ENCODE data around the gene C1orf185. TPM values are rescaled to one million over a fixed set of nuclear protein-coding genes. Genes with fewer than 3 reads are reported as not detected.
"Not testable (repeated sequence)": the region's sequence is repeated elsewhere in the genome, so short reads cannot be mapped to it uniquely, and the experiment has no call there.

The C1orf185 gene
- total and polyA plus RNA-seq, 4 donors: not detected

DNA sequence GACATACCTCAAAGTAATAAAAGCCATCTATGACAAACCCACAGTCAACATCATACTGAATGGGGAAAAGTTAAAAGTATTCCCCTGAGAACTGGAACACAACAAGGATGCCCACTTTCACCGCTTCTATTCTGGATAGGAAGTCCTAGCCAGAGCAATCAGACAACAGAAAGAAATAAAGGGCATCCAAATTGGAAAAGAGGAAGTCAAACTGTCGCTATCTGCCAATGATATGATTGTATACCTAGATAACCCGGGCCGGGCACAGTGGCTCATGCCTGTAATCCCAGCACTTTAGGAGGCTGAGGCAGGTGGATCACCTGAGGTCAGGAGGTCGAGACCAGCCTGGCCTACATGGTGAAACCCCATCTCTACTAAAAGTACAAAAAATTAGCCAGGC is 60.5 kb downstream of the C1orf185 start:
- not testable (repeated sequence) for DNase-seq (ENCODE audit: low read depth in 4 of 6, low spot score in 6 of 6); H3K9me3 ChIP-seq (ENCODE audit: control insufficient read depth, insufficient read depth, low read length); H3K36me3 ChIP-seq (ENCODE audit: control insufficient read depth, insufficient read depth, low read length); H3K27me3 ChIP-seq (ENCODE audit: control insufficient read depth, insufficient read depth, low read length); H3K27ac ChIP-seq (ENCODE audit: low read depth, low read length); H3K4me3 ChIP-seq (ENCODE audit: low read depth, low read length); H3K4me1 ChIP-seq (ENCODE audit: control insufficient read depth, insufficient read depth, low read length)
- 95% methylated on average over 5 of the region's 5 CpGs for WGBS (ENCODE audit: insufficient coverage)

DNA sequence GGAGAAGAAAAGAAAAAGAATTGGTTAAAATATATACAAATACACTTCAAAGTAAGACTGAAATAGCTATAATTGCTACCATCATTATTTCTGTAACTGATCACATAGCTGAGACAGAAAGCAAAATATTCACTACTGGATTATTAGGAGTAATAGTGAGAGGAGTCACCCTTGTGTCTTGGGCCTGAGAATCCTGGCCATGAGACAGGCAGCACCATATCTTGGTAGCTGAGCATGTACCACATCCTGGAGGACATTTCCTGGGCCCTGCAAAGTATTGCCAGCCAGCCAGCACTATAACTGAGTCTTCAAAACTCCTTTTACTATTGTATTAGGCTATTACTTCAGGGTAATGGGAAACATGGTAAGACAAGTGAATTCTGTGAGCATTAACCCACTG is 63.5 kb downstream of the C1orf185 start:
- DNase-seq (ENCODE audit: low read depth in 4 of 6, low spot score in 6 of 6): no peak
- no peak overlapping the region for H3K27ac ChIP-seq (ENCODE audit: low read depth, low read length)
- H3K36me3 ChIP-seq (ENCODE audit: control insufficient read depth, insufficient read depth, low read length): no peaks in the 10 kb centered on the region
- H3K4me3 ChIP-seq (ENCODE audit: low read depth, low read length): no peak overlapping the region
- H3K27me3 ChIP-seq (ENCODE audit: control insufficient read depth, insufficient read depth, low read length): no peaks in the 10 kb centered on the region
- H3K9me3 ChIP-seq (ENCODE audit: control insufficient read depth, insufficient read depth, low read length): no peaks in the 10 kb centered on the region
- H3K4me1 ChIP-seq (ENCODE audit: control insufficient read depth, insufficient read depth, low read length): no peaks in the 10 kb centered on the region

DNA sequence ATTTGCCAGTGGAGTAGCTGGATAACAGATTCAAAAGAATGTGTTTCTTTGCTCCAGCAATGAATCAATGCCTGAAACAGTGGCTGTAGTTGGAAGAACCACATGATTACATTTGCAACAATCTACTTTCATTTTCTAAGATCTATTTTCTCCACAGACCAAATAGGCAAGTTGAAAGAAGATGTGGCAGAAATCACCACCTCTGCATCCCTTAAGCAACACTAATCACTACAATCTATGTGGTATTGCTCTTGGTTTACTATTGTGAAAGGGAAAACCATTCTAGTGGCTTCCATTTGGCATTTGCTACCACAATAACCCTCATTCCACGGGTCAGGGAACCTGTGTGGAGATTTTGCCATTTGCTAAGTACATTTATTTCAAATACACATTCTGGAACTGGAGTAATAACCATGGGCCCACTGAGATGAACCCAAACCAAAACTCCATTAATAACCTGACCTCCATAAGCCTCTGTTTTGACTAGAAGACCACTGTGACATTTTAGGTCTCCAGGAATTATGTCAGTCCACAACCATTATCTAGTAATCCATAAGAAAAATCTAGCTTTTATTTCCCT is 66.3 kb downstream of the C1orf185 start:
- no peaks in the 10 kb centered on the region for H3K27me3 ChIP-seq (ENCODE audit: control insufficient read depth, insufficient read depth, low read length)
- DNase-seq (ENCODE audit: low read depth in 4 of 6, low spot score in 6 of 6): no peak
- WGBS (ENCODE audit: insufficient coverage): no CpG with 5 or more reads among the region's 1 CpG
- no peaks in the 10 kb centered on the region for H3K36me3 ChIP-seq (ENCODE audit: control insufficient read depth, insufficient read depth, low read length)
- H3K27ac ChIP-seq (ENCODE audit: low read depth, low read length): no peak overlapping the region
- H3K9me3 ChIP-seq (ENCODE audit: control insufficient read depth, insufficient read depth, low read length): no peaks in the 10 kb centered on the region
- no peaks in the 10 kb centered on the region for H3K4me1 ChIP-seq (ENCODE audit: control insufficient read depth, insufficient read depth, low read length)
- H3K4me3 ChIP-seq (ENCODE audit: low read depth, low read length): no peak overlapping the region

DNA sequence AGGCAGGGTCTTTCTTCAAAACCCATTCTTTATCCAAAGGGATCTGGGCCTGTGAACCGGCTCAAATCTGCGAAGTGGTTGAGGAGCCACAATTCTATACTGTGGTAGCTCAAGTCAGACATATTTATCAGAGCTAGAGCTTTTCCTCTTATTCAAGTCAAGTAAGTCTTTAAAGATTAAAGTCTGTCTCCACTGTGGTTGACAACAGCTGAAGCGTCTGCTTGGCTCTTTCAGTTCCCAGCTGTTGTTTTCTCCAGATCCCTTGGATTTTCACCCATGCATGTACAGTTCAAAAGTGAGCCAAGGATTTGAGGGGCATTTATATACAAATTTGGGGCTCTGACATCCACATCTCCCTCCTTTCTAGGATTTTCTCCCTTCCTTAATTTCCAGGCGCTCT is 66.9 kb downstream of the C1orf185 start:
- no peaks in the 10 kb centered on the region for H3K9me3 ChIP-seq (ENCODE audit: control insufficient read depth, insufficient read depth, low read length)
- H3K27me3 ChIP-seq (ENCODE audit: control insufficient read depth, insufficient read depth, low read length): no peaks in the 10 kb centered on the region
- H3K4me1 ChIP-seq (ENCODE audit: control insufficient read depth, insufficient read depth, low read length): no peaks in the 10 kb centered on the region
- peak in 1 of 6 donors; percentile 6 for DNase-seq (ENCODE audit: low read depth in 4 of 6, low spot score in 6 of 6)
- 80% methylated on average over 1 of the region's 4 CpGs for WGBS (ENCODE audit: insufficient coverage)
- H3K4me3 ChIP-seq (ENCODE audit: low read depth, low read length): no peak overlapping the region
- H3K27ac ChIP-seq (ENCODE audit: low read depth, low read length): no peak overlapping the region
- H3K36me3 ChIP-seq (ENCODE audit: control insufficient read depth, insufficient read depth, low read length): no peaks in the 10 kb centered on the region

DNA sequence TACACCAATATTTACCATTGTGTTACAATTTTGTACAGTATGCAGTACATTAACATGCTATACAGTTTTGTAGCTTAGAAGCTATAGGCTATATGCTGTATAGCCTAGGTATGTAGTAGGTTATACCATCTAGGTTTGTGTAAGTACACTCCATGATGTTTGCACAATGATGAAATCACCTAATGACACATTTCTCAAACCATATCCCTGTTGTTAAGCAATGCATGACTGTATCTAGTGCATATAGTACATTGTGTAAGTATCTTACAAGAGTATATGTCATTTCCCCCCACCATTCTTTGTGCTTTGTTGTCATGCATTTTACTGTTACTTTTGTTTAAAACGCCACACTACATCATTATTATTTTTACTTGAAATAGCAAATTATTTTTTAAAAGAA is 68.3 kb downstream of the C1orf185 start:
- no CpG with 5 or more reads among the region's 1 CpG for WGBS (ENCODE audit: insufficient coverage)
- no peak for DNase-seq (ENCODE audit: low read depth in 4 of 6, low spot score in 6 of 6)
- Histone ChIP-seq H3K27me3 (ENCODE audit: control insufficient read depth, insufficient read depth, low read length) (no peaks in the 10 kb centered on the region), H3K27ac (ENCODE audit: low read depth, low read length) (no peak overlapping the region), H3K4me1 (ENCODE audit: control insufficient read depth, insufficient read depth, low read length) (no peaks in the 10 kb centered on the region), H3K9me3 (ENCODE audit: control insufficient read depth, insufficient read depth, low read length) (no peaks in the 10 kb centered on the region), H3K4me3 (ENCODE audit: low read depth, low read length) (no peak overlapping the region), H3K36me3 (ENCODE audit: control insufficient read depth, insufficient read depth, low read length) (no peaks in the 10 kb centered on the region)

DNA sequence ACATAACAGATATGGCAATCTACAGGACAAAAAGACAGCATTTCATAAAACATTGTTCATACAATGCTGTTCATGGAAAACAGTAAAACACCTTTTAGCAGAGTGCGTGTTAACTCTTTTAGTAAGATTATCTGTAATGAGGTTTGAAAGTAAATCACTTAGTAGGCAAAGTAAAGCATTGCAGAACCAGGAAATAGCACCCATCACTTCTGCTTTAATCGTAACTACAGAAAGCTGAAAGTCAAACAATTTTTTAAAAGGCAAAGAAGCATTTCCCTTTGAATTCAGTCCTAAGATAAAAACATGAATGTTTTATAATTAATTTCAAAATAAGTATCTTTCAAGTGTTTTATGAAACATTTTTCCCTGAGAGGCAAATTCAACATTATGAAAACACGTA is 70.8 kb downstream of the C1orf185 start:
- no peak for DNase-seq (ENCODE audit: low read depth in 4 of 6, low spot score in 6 of 6)
- no peaks in the 10 kb centered on the region for H3K27me3 ChIP-seq (ENCODE audit: control insufficient read depth, insufficient read depth, low read length)
- H3K27ac ChIP-seq (ENCODE audit: low read depth, low read length): no peak overlapping the region
- H3K9me3 ChIP-seq (ENCODE audit: control insufficient read depth, insufficient read depth, low read length): no peaks in the 10 kb centered on the region
- H3K36me3 ChIP-seq (ENCODE audit: control insufficient read depth, insufficient read depth, low read length): no peaks in the 10 kb centered on the region
- WGBS (ENCODE audit: insufficient coverage): no CpG with 5 or more reads among the region's 3 CpGs
- no peaks in the 10 kb centered on the region for H3K4me1 ChIP-seq (ENCODE audit: control insufficient read depth, insufficient read depth, low read length)
- no peak overlapping the region for H3K4me3 ChIP-seq (ENCODE audit: low read depth, low read length)

DNA sequence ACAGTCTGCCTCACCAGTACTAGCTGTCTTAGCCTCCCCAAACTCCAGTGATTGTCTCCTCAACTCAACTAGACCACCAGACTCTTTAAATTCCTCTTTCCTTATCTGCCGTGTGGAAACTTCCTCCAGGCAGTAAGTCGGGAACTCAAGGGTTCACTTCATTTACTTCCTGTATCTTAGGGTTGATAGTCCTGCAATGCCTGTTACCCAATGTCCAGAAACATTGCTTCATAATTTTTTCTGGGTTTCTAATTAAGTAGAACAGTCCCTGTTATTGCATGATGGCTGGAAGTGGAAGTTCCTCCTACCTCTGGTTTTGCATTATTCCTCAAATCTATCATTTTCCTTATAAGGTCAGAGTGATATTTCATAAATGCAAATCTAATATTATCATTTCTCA is 73.2 kb downstream of the C1orf185 start:
- H3K4me3 ChIP-seq (ENCODE audit: low read depth, low read length): no peak overlapping the region
- H3K27ac ChIP-seq (ENCODE audit: low read depth, low read length): no peak overlapping the region
- no peaks in the 10 kb centered on the region for H3K9me3 ChIP-seq (ENCODE audit: control insufficient read depth, insufficient read depth, low read length)
- DNase-seq (ENCODE audit: low read depth in 4 of 6, low spot score in 6 of 6): no peak
- no peaks in the 10 kb centered on the region for H3K36me3 ChIP-seq (ENCODE audit: control insufficient read depth, insufficient read depth, low read length)
- 82% methylated on average over 2 of the region's 2 CpGs for WGBS (ENCODE audit: insufficient coverage)
- H3K4me1 ChIP-seq (ENCODE audit: control insufficient read depth, insufficient read depth, low read length): no peaks in the 10 kb centered on the region
- no peaks in the 10 kb centered on the region for H3K27me3 ChIP-seq (ENCODE audit: control insufficient read depth, insufficient read depth, low read length)

DNA sequence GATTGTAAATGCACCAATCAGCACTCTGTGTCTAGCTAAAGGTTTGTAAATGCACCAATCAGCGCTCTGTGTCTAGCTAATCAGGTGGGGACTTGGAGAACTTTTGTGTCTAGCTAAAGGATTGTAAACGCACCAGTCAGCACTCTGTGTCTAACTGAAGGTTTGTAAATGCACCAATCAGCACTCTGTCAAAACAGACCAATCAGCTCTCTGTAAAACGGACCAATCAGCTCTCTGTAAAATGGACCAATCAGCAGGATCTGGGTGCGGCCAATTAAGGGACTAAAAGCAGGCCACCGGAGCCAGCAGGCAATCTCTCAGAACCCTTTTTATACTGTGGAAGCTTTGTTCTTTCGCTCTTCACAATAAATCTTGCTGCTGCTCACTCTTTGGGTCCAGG is 76.0 kb downstream of the C1orf185 start:
- H3K4me1 ChIP-seq (ENCODE audit: control insufficient read depth, insufficient read depth, low read length): not testable (repeated sequence)
- WGBS (ENCODE audit: insufficient coverage): 85% methylated on average over 5 of the region's 6 CpGs

DNA sequence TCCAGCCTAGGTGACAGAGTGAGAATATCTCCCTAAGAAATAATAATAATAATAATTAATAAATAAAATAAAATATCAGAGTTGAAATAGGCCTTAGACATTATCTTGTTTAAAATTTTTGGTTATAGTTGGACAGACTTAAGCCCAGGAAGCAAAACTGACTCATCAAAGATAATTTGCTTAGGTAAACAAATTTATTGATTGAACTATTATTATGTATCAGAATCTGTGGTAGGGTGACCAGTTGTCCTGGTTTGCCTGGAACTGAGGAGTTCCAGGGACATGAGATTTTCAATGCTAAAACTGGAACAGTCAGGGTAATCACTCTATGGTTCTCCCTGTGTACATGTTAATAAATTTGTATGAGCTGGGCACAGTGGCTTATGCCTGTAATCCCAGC is 86.2 kb downstream of the C1orf185 start:
- H3K27me3 ChIP-seq (ENCODE audit: control insufficient read depth, insufficient read depth, low read length): no peaks in the 10 kb centered on the region
- no peak overlapping the region for H3K4me3 ChIP-seq (ENCODE audit: low read depth, low read length)
- no peaks in the 10 kb centered on the region for H3K9me3 ChIP-seq (ENCODE audit: control insufficient read depth, insufficient read depth, low read length)
- no peaks in the 10 kb centered on the region for H3K36me3 ChIP-seq (ENCODE audit: control insufficient read depth, insufficient read depth, low read length)
- no peaks in the 10 kb centered on the region for H3K4me1 ChIP-seq (ENCODE audit: control insufficient read depth, insufficient read depth, low read length)
- DNase-seq (ENCODE audit: low read depth in 4 of 6, low spot score in 6 of 6): no peak
- no peak overlapping the region for H3K27ac ChIP-seq (ENCODE audit: low read depth, low read length)

More for the DNA sequence above, 76.0 kb downstream of the C1orf185 start:
- not testable (repeated sequence) for H3K27me3 ChIP-seq (ENCODE audit: control insufficient read depth, insufficient read depth, low read length); H3K36me3 ChIP-seq (ENCODE audit: control insufficient read depth, insufficient read depth, low read length); DNase-seq (ENCODE audit: low read depth in 4 of 6, low spot score in 6 of 6); H3K27ac ChIP-seq (ENCODE audit: low read depth, low read length); H3K4me3 ChIP-seq (ENCODE audit: low read depth, low read length); H3K9me3 ChIP-seq (ENCODE audit: control insufficient read depth, insufficient read depth, low read length)

DNA sequence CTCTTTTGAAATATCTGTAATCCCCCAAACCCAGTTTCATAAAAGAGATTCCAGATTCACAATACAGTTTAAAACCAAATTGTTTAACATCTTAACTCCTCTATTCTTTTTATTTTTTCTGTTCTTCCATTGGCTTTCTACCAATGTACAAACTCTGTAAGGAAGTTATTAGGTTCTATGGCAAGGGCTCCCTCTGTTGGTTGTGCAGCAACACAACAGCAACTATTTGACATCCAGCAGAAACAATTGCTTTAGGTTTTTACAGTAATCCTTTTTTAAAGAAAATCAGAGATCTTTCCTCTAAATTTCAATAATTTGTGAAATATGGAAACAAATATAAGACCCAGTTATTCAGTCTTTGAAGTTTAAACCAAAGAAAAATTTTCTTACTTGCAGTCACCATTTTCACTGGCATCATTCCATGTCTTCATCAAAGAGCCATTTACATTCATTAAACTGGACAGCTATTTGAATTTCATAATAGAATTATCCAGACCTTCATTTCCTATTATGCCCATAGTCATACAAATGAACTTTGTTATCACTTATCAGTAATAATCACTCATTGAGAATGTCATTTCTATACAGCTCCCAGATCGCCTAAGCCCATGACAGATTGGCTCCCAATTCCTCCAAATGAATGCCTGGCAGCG is 87.5 kb downstream of the C1orf185 start:
- Histone ChIP-seq H3K9me3 (ENCODE audit: control insufficient read depth, insufficient read depth, low read length) (no peaks in the 10 kb centered on the region), H3K36me3 (ENCODE audit: control insufficient read depth, insufficient read depth, low read length) (no peaks in the 10 kb centered on the region), H3K27me3 (ENCODE audit: control insufficient read depth, insufficient read depth, low read length) (no peaks in the 10 kb centered on the region), H3K4me3 (ENCODE audit: low read depth, low read length) (no peak overlapping the region), H3K4me1 (ENCODE audit: control insufficient read depth, insufficient read depth, low read length) (no peaks in the 10 kb centered on the region), H3K27ac (ENCODE audit: low read depth, low read length) (no peak overlapping the region)
- 10% methylated on average over 2 of the region's 2 CpGs for WGBS (ENCODE audit: insufficient coverage)
- DNase-seq (ENCODE audit: low read depth in 4 of 6, low spot score in 6 of 6): peak in 5 of 6 donors; percentile 17 to 82 (median 36)

Measured in spinal cord (tissue), 10 donors.